HG03066 (cell line): Measurements from ENCODE around the gene BBOX1.
"Not testable (repeated sequence)": the region's sequence is repeated elsewhere in the genome, so short reads cannot be mapped to it uniquely, and the experiment has no call there.

Experiments
- ATAC-seq: cut with Tn5 transposase; IDR thresholded peaks from one replicate; pipeline ENCODE4 v1.9.1; 2021; ENCODE audit warnings: low read depth; ENCODE audit not compliant: unreplicated experiment

Gene BBOX1

GRCh38 chr11:27174021-27174420 is 133.4 kb downstream of the BBOX1 start:
- no peak for ATAC-seq

DNA sequence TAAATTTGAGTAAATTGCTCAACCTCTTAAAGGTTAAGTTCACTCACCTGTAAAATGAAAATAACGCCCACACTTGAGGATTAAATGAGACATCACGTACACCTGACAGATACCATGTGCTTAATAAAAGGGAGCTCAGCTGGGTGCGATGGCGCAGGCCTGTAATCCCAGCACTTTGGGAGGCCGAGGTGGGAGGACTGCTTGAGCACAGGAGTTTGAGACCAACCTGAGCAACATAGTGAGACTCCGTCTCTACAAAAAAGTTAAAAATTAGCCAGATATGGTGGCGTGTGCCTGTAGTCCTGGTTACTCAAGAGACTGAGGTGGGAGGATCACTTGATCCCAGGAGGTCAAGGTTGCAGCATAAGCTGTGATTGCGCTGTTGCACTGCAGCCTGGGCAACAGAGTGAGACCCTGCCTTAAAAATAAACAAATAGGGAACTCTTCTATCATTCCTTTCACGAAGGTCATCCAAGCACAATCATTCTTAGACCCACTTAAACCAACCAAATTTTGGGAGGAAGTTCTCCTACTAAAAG is 134.1 kb downstream of the BBOX1 start:
- ATAC-seq = no peak

GRCh38 chr11:27175562-27175961 is 134.9 kb downstream of the BBOX1 start:
- ATAC-seq = not testable (repeated sequence)
